PC-9 (cell line): Measurements from ENCODE around the gene OR10P1. TPM values are rescaled to one million over a fixed set of nuclear protein-coding genes. Genes with fewer than 3 reads are reported as not detected.

Experiments used
- BruUV-seq: library from RNA; stranded (reverse); fragments of 400-500 nt; replicated peaks from 2 replicates; lab custom pipeline; 2021; lab: Mats Ljungman, UMichigan
- CTCF ChIA-PET: fragments of 300-600 bp; sonication (Branson Sonifier 250); formaldehyde crosslinking; loops from one replicate; lab custom pipeline; 2022; ENCODE audit warnings: antibody characterized with exemption; lab: Charles Lee
- POLR2A ChIA-PET: fragments of 300-600 bp; sonication (Branson Sonifier 250); formaldehyde crosslinking; loops from one replicate; lab custom pipeline; 2022; ENCODE audit warnings: antibody characterized with exemption; ENCODE audit not compliant: unreplicated experiment; lab: Charles Lee
- DNase-seq, 2 experiments: peaks; one replicate each; pipeline versions ENCODE4 v3.0.0 to v3.0.0-alpha.2; 2015 to 2022; ENCODE audit warnings: mixed read lengths in 1 of 2
- H2AFZ ChIP-seq: fragments of 200-600 bp; sonication (generic); 2 replicates; pipeline ENCODE4 v1.8.1; 2017; ENCODE audit warnings: antibody characterized with exemption
- H3F3A ChIP-seq: fragments of 200-600 bp; sonication (generic); 2 replicates; pipeline ENCODE4 v1.8.1; 2017; ENCODE audit warnings: antibody characterized with exemption, mild to moderate bottlenecking, low read depth; ENCODE audit not compliant: insufficient read depth
- H3K27ac ChIP-seq: fragments of 200-600 bp; sonication (generic); 2 replicates; pipeline ENCODE4 v1.6.1; 2016; ENCODE audit warnings: mixed run types
- H3K27me3 ChIP-seq: fragments of 200-600 bp; sonication (generic); 2 replicates; pipeline ENCODE4 v1.6.1; 2016; ENCODE audit warnings: low read depth, mixed run types; ENCODE audit not compliant: insufficient read depth
- H3K36me3 ChIP-seq: fragments of 200-600 bp; sonication (generic); 2 replicates; pipeline ENCODE4 v1.6.1; 2016; ENCODE audit warnings: low read depth, mixed run types
- H3K4me1 ChIP-seq: fragments of 200-600 bp; sonication (generic); replicated peaks from 2 replicates; pipeline ENCODE4 v1.6.1; 2016; ENCODE audit warnings: mixed run types; ENCODE audit not compliant: insufficient read depth
- H3K4me2 ChIP-seq: fragments of 200-600 bp; sonication (generic); 2 replicates; pipeline ENCODE4 v1.6.1; 2017; ENCODE audit warnings: mixed run types
- H3K4me3 ChIP-seq: fragments of 200-600 bp; sonication (generic); 2 replicates; pipeline ENCODE4 v1.6.1; 2016; ENCODE audit warnings: mixed run types
- H3K79me2 ChIP-seq: fragments of 200-600 bp; sonication (generic); 2 replicates; pipeline ENCODE4 v1.6.1; 2017; ENCODE audit warnings: low read depth, mixed run types
- H3K9me2 ChIP-seq: fragments of 200-600 bp; sonication (generic); 2 replicates; pipeline ENCODE4 v1.8.1; 2017; ENCODE audit warnings: mild to moderate bottlenecking; ENCODE audit not compliant: insufficient read depth
- H3K9me3 ChIP-seq: fragments of 200-600 bp; sonication (generic); 2 replicates; pipeline ENCODE4 v1.8.1; 2016; ENCODE audit warnings: low read depth; ENCODE audit not compliant: insufficient read depth
- H4K20me1 ChIP-seq: fragments of 200-600 bp; sonication (generic); 2 replicates; pipeline ENCODE4 v1.8.1; 2017; ENCODE audit not compliant: insufficient read depth
- EZH2 ChIP-seq: fragments of 200-600 bp; sonication (generic); IDR thresholded peaks from 2 replicates; pipeline ENCODE4 v1.8.0; 2017; ENCODE audit warnings: antibody characterized with exemption, low read depth
- intact Hi-C: fragments of 100-400 bp; cut with micrococcal nuclease; formaldehyde crosslinking; loops from one replicate; pipeline ENCODE4 v1.10.0; 2022; ENCODE audit not compliant: unreplicated experiment
- total RNA-seq: library from RNA; stranded (reverse); gene quantifications from 2 replicates; pipeline ENCODE4 v1.2.3, GENCODE V29; 2021
- TF ChIP-seq, protein P1 (sequence below): fragments of 200-600 bp; sonication (generic); conservative IDR thresholded peaks from 2 replicates; pipeline ENCODE4 v1.6.1; 2017; ENCODE audit warnings: mixed run types, antibody characterized with exemption, mild to moderate bottlenecking, moderate library complexity

Gene OR10P1
- total RNA-seq, 1 experiment from 2014 or later = not detected

DNA sequence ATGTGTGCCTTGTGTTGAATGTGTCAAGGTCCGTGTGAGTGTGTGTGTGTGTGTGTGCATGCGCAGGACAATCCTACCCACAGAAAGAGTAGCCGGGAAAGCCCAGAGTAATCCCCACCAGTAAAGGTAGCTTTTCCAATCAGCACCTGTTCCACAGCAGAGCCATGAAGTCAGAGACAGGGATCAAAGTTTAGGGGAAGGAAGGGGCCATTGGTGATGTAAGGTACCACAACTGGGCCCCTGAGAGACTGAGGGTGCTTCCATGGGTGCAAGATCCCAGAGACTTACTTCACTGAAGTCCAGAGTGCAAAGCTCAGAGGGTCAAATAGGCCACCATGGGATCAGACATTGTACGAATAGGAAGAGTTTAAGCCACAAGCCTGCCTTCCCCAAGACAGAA is 20.5 kb downstream of the OR10P1 start:
- no peak for DNase-seq
- TF ChIP-seq EZH2 = no peak
- TF ChIP-seq, protein P1, sequence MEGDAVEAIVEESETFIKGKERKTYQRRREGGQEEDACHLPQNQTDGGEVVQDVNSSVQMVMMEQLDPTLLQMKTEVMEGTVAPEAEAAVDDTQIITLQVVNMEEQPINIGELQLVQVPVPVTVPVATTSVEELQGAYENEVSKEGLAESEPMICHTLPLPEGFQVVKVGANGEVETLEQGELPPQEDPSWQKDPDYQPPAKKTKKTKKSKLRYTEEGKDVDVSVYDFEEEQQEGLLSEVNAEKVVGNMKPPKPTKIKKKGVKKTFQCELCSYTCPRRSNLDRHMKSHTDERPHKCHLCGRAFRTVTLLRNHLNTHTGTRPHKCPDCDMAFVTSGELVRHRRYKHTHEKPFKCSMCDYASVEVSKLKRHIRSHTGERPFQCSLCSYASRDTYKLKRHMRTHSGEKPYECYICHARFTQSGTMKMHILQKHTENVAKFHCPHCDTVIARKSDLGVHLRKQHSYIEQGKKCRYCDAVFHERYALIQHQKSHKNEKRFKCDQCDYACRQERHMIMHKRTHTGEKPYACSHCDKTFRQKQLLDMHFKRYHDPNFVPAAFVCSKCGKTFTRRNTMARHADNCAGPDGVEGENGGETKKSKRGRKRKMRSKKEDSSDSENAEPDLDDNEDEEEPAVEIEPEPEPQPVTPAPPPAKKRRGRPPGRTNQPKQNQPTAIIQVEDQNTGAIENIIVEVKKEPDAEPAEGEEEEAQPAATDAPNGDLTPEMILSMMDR = no peak
- H3K27me3 ChIP-seq = peaks cover under 1% of the 10 kb centered on the region; the same call in 1 of the 2 replicates
- no peak overlapping the region for H3K4me2 ChIP-seq
- no peaks in the 10 kb centered on the region for H3K4me1 ChIP-seq
- H3K36me3 ChIP-seq = no peaks in the 10 kb centered on the region
- no peaks in the 10 kb centered on the region for H3K9me2 ChIP-seq
- H3K79me2 ChIP-seq = no peaks in the 10 kb centered on the region
- ChIA-PET CTCF (interaction anchor here (0.6 kb wide), 1 partner anchor 57 kb away, joined by 4 read pairs; no protein-coding TSS in a partner anchor), POLR2A (interaction anchor here (0.6 kb wide), 1 partner anchor 137 kb away, joined by 4 read pairs; no protein-coding TSS in a partner anchor)
- no peaks in the 10 kb centered on the region for H3K9me3 ChIP-seq
- H4K20me1 ChIP-seq = no peaks in the 10 kb centered on the region
- H3F3A ChIP-seq = no peaks in the 10 kb centered on the region
- intact Hi-C loops = no loop called here
- no peak overlapping the region for H3K4me3 ChIP-seq
- BruUV-seq = no TSS peak
- H3K27ac ChIP-seq = no peak overlapping the region
- no peak overlapping the region for H2AFZ ChIP-seq

DNA sequence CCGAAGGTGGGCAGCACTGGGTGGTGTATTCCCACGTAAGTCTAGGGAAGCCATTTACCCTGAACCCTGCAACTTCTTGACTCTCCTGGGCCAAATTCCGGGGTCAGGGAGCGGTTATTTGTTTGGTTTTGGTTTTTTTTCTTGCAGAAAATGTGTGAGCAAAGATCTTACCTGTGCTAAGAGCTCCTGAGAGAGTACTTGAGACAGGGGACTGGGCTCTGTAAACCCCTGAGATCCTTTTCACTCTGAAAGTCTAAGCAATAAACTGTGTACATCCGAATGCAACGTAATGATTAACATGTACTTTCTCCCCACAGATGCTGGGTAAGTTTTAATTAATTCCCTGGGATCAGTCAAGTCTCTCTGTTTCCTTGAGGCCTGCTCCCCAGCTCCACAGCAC is 21.5 kb downstream of the OR10P1 start:
- intact Hi-C loops = no loop called here
- CTCF ChIA-PET = no interaction called here
- Histone ChIP-seq H3K9me3 (no peaks in the 10 kb centered on the region), H3K9me2 (no peaks in the 10 kb centered on the region), H3K36me3 (no peaks in the 10 kb centered on the region), H3K4me3 (no peak overlapping the region), H2AFZ (no peak overlapping the region), H3K4me2 (no peak overlapping the region), H3K27ac (no peak overlapping the region), H3F3A (no peaks in the 10 kb centered on the region), H3K27me3 (peaks cover 5% of the 10 kb centered on the region; the same call in 1 of the 2 replicates), H3K79me2 (no peaks in the 10 kb centered on the region), H4K20me1 (no peaks in the 10 kb centered on the region), H3K4me1 (no peaks in the 10 kb centered on the region)
- POLR2A ChIA-PET = no interaction called here
- no TSS peak for BruUV-seq
- DNase-seq = no peak
- TF ChIP-seq, protein P1 = no peak
- TF ChIP-seq EZH2 = no peak

DNA sequence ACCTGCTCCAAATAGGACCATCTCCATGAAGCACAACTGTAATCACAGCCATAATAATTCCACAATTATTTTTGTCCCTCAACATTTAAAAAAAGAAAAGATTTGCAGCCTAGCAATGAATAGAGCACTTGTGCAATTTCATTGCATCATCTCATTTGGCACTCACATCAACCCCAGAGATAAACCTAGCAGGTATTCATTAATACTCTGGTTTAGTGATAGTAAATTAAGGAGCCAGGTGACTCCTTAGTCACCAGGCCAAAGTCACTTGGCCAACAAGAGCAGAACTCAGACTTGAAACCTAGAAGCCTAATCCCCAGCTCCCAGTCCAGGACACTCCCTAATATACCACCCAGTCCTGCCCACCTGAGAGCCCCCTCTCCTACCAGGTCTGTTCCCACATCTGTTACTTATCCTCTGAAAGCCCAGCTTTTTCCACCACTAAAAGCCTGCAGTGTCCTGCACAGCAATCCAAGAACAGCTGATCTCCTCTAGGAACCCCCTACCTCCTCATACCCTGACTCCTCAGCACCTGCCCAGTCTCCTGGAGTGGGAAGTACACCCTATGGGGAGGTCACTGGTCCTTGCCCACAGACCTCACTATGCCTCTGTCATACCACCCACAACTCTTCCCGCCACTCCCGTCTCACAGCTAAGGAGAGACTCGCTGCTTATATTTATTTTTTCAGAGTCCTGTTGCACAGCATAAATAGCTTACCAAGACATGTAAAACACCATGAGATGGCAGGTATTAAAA is 22.1 kb downstream of the OR10P1 start:
- POLR2A ChIA-PET = no interaction called here
- intact Hi-C loops = loop anchor here (1.0 kb wide), 1 partner anchor 62 kb away; no protein-coding TSS in a partner anchor

More for the DNA sequence above, 22.1 kb downstream of the OR10P1 start:
- TF ChIP-seq, protein P1 = no peak
- TF ChIP-seq EZH2 = no peak
- H3K9me2 ChIP-seq = no peaks in the 10 kb centered on the region
- BruUV-seq = no TSS peak
- H3K4me2 ChIP-seq = no peak overlapping the region
- no peaks in the 10 kb centered on the region for H3K79me2 ChIP-seq
- CTCF ChIA-PET = interaction anchor here (0.9 to 1.1 kb wide), 2 partner anchors 23 to 62 kb away, joined by 3 read pairs; a partner anchor contains a TSS
- no peaks in the 10 kb centered on the region for H3K4me1 ChIP-seq
- peaks cover 5% of the 10 kb centered on the region; the same call in 1 of the 2 replicates for H3K27me3 ChIP-seq
- DNase-seq = no peak
- no peak overlapping the region for H3K27ac ChIP-seq
- H3K9me3 ChIP-seq = no peaks in the 10 kb centered on the region
- H3K36me3 ChIP-seq = no peaks in the 10 kb centered on the region
- no peaks in the 10 kb centered on the region for H4K20me1 ChIP-seq
- no peaks in the 10 kb centered on the region for H3F3A ChIP-seq
- no peak overlapping the region for H2AFZ ChIP-seq
- H3K4me3 ChIP-seq = no peak overlapping the region
